H1 (cell line): ENCODE data around the gene TLNRD1. TPM values are rescaled to one million over a fixed set of nuclear protein-coding genes. Genes with fewer than 3 reads are reported as not detected.

ENCODE experiments used
- CHD2 ChIP-seq: IDR thresholded peaks from 2 replicates; pipeline ENCODE4 v1.6.1; 2012; ENCODE audit warnings: low read length, improper control_type of control experiment
- CHD7 ChIP-seq: fragments of 300-600 bp; sonication (generic); IDR thresholded peaks from 2 replicates; pipeline ENCODE4 v1.7.1; 2012; ENCODE audit warnings: low read length, moderate library complexity, mild to moderate bottlenecking, inconsistent platforms; ENCODE audit not compliant: insufficient replicate concordance
- EZH2 ChIP-seq: fragments of 200-600 bp; sonication (generic); IDR thresholded peaks from 2 replicates; pipeline ENCODE4 v1.7.1; 2012; ENCODE audit warnings: low read depth, mild to moderate bottlenecking, moderate library complexity, low read length, inconsistent platforms; ENCODE audit not compliant: severe bottlenecking
- FOSL1 ChIP-seq: IDR thresholded peaks from 2 replicates; pipeline ENCODE4 v1.6.1; 2011; ENCODE audit warnings: mild to moderate bottlenecking, low read depth, low read length, moderate library complexity; ENCODE audit not compliant: insufficient read depth
- SIRT6 ChIP-seq: IDR thresholded peaks from one replicate; pipeline ENCODE4 v1.7.1; 2012; ENCODE audit warnings: low read length, inconsistent platforms
- YY1 ChIP-seq: IDR thresholded peaks from 2 replicates; pipeline ENCODE4 v1.6.1; 2011; ENCODE audit warnings: low read depth, mild to moderate bottlenecking, low read length
- polyA plus RNA-seq, 7 experiments: library from polyadenylated mRNA; depleted of rRNA in 3 of 7; stranded (reverse) in 5 of 7; unstranded in 2 of 7; fragments of >200 nt in 5 of 7; fragments of 200-250 nt in 2 of 7; gene quantifications; 1 replicate in 5 of 7; 2 replicates in 1 of 7; 4 replicates in 1 of 7; pipeline versions ENCODE4 v1.2.1 to v1.2.3, GENCODE V29; 2011 to 2013; ENCODE audit warnings: missing spikeins in 2 of 7, mixed read lengths in 2 of 7
- total RNA-seq: library from RNA; stranded (reverse); fragmentation: NEBNext Ultra II Directional; extraction: Animal tissue kit (Norgen Biotek cat#: 25700); gene quantifications from 2 replicates; pipeline ENCODE4 v1.2.1, GENCODE V29; 2021

The TLNRD1 gene
- total and polyA plus RNA-seq, 2 of the 8 experiments (the other 6 are each of a cell fraction or from before 2014, with no cell fraction given) = 12.2 to 20.5 TPM

- no peak for TF ChIP-seq EZH2
- TF ChIP-seq FOSL1 = no peak
- TF ChIP-seq CHD7 = no peak
- no peak for TF ChIP-seq SIRT6
- TF ChIP-seq CHD2 = no peak
- no peak for TF ChIP-seq YY1
Observed at GRCh38 chr15:80992441-80992840, 8.3 kb upstream of the TLNRD1 start (continued).
